Small intestine (tissue), 16 donors: ENCODE data around the gene GOLPH3L. TPM values are rescaled to one million over a fixed set of nuclear protein-coding genes. Genes with fewer than 3 reads are reported as not detected.
"Not testable (repeated sequence)": the region's sequence is repeated elsewhere in the genome, so short reads cannot be mapped to it uniquely, and the experiment has no call there.

ENCODE experiments used
- DNase-seq, 2 donors: peaks; one replicate each; pipeline versions ENCODE4 v3.0.0 to v3.0.0-alpha.2; 2013
- FAIRE-seq: peaks from 2 replicates; lab custom pipeline; 2012; peaks lifted over from hg19 to GRCh38; lab: Jason Lieb, UNC
- H3K27ac ChIP-seq, 3 donors: one replicate each; pipeline ENCODE4 v1.5.1; 2013; ENCODE audit warnings: low read length in 2 of 3, mild to moderate bottlenecking in 2 of 3, control low read depth in 1 of 3, inconsistent platforms in 1 of 3, low read depth in 1 of 3, moderate library complexity in 1 of 3
- H3K27me3 ChIP-seq, 3 donors: one replicate each; pipeline ENCODE4 v1.6.1; 2013; ENCODE audit warnings: low read length in 3 of 3, inconsistent platforms in 1 of 3; ENCODE audit not compliant: control insufficient read depth in 3 of 3, insufficient read depth in 3 of 3
- H3K36me3 ChIP-seq, 3 donors: one replicate each; pipeline ENCODE4 v1.6.1; 2013; ENCODE audit warnings: low read length in 3 of 3, inconsistent platforms in 1 of 3, low read depth in 1 of 3, mild to moderate bottlenecking in 1 of 3, moderate library complexity in 1 of 3; ENCODE audit not compliant: control insufficient read depth in 3 of 3, insufficient read depth in 2 of 3
- H3K4me1 ChIP-seq, 3 donors: one replicate each; pipeline ENCODE4 v1.6.1; 2013; ENCODE audit warnings: low read length in 2 of 3, inconsistent platforms in 1 of 3, low read depth in 1 of 3, mild to moderate bottlenecking in 1 of 3, moderate library complexity in 1 of 3; ENCODE audit not compliant: control insufficient read depth in 3 of 3, insufficient read depth in 2 of 3
- H3K4me3 ChIP-seq, 3 donors: one replicate each; pipeline ENCODE4 v1.5.1; 2013; ENCODE audit warnings: low read length in 3 of 3, control low read depth in 1 of 3, inconsistent platforms in 1 of 3, low read depth in 1 of 3, mild to moderate bottlenecking in 1 of 3, moderate library complexity in 1 of 3
- H3K9me3 ChIP-seq, 2 donors: one replicate each; pipeline ENCODE4 v1.6.1; 2013; ENCODE audit warnings: low read depth in 1 of 2, low read length in 1 of 2; ENCODE audit not compliant: control insufficient read depth in 2 of 2, insufficient read depth in 1 of 2
- WGBS, 3 donors: extraction: QIAGEN DNeasy Blood & Tissue Kit; methylation state at CpG; one replicate each; pipeline ENCODE4 v1.1.7; 2013; 5-methylcytosine and 5-hydroxymethylcytosine counted together
- long read RNA-seq, 10 donors: transcript quantifications; one replicate each; lab custom pipeline, GENCODE V29; 2026
- polyA plus RNA-seq, 4 donors: library from polyadenylated mRNA; stranded (reverse) in 3 of 4; unstranded in 1 of 4; fragments of 200-250 nt in 3 of 4; fragments of 120-200 nt in 1 of 4; gene quantifications; one replicate each; pipeline versions ENCODE4 v1.2.1 to v1.2.3, GENCODE V29; 2013
- donor health status: healthy with polysubstance abuse.
- donor health status: control.
- donor health status: control.
- donor health status: Bipolar disorder and iron deficiency.
- donor health status: healthy.

The GOLPH3L gene
- polyA plus RNA-seq = 10 to 100 TPM; 15.4 to 43.1 (median 22.6) TPM
- long read RNA-seq, donor 1 = 0 reads
- long read RNA-seq, donor 2, partial matches to known transcripts = 0 of 4 reads
- long read RNA-seq, donor 2, other reads (novel, unspliced or antisense) = 0 of 4 reads
- long read RNA-seq, donor 3, partial matches to known transcripts = 0 of 6 reads
- long read RNA-seq, donor 3, other reads (novel, unspliced or antisense) = 0 of 6 reads
- long read RNA-seq, donor 4 = 0 reads
- long read RNA-seq, donor 5, partial matches to known transcripts = 0 of 1 reads
- long read RNA-seq, donor 5, other reads (novel, unspliced or antisense) = 0 of 1 reads
- long read RNA-seq, donor 6, transcript GOLPH3L-201 (5 exons, 2,999 nt) = major isoform, 6 of 6 reads
- long read RNA-seq, donor 6, partial matches to known transcripts = 0 of 6 reads
- long read RNA-seq, donor 6, other reads (novel, unspliced or antisense) = 0 of 6 reads
- long read RNA-seq, donor 7 = 0 reads
- long read RNA-seq, donor 8 = 0 reads
- long read RNA-seq, donor 9 = 0 reads
- long read RNA-seq, donor 10, transcript GOLPH3L-201 (5 exons, 2,999 nt) = major isoform, 10 of 15 reads
- long read RNA-seq, donor 10, partial matches to known transcripts = 0 of 15 reads
- long read RNA-seq, donor 10, other reads (novel, unspliced or antisense) = 0 of 15 reads

DNA sequence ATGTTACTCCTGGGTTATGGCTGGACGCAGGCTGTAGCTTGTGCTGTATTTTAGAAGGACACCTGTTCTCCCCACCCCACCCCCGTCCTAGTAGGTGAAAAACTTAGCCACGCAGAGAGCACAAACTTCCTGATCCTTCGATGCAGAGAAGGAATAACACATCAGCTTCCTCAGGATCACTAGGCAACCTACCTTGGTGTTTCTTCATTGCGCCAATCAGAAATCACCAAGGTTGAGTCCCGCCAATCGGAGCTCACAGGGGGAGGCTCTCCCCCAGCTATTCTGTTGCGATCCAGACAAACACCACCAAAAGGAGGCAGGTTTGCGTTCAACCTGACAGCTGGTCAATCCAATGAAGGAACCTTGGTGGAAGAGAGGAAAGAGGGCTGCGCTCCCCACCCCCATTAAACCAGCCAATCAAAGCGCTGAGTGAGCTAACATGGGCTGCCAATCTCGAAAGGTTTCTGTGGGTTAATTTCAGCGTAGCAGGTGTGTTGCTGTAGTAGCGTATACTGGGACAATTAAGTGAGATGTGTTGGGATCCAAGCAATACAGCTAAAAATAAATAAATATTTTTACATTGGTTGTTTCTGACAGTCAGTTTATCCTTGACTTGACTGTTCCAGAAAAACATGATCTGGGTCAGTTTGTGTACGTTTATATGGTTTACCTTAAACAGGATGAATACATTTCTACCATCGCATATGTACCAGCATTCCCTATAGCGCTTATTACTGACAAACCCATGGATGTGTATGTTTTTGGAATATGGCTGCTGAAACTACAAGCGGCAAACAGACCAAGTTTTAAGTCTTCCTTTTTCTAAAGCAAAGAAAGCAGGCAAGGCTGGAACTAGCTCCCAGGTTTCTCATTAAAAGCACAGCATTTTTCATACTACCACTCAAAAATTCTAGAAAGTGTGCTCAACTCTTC is at the start of gene GOLPH3L:
Gene GOLPH3L (minus strand): TSS at position 160 of the 933 bp plus-strand sequence. CDS start 2,316 bp downstream, outside the sequence.
- DNase-seq = peak; percentile 98 to 100
- WGBS, 3 donors = 0 to 1% (median 1%) methylated on average over 18 of the region's 18 CpGs

DNA sequence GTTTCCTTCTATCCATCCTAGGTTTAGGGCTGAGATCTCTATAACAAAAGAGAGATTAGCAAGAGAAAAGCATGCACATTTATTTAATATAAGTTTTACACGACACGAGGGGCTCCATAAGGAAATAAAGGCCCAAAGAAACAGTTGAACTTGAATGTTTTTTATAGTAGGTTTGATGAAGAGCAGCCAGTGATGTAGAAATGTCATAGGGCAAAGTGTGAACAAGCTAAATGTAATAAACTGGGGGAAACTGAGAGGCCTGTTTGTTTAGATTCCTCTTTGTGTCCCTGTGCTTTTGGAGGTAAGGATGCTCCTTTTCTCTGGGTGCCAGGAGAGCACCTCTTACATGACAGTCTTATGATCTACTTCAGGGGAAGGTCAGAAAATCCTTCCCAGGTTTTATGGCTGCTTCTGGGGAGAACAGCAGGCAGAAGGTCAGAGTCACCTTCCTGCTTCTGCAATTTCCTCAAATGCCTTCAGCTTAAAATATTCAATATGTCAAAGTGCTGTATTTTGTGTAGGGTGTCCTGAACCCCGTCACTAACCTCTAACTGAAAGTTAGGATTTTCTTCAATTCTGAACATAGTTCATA is 33.3 kb upstream of the GOLPH3L start:
- H3K27me3 ChIP-seq = no peaks in the 10 kb centered on the region
- no peaks in the 10 kb centered on the region for H3K4me1 ChIP-seq
- H3K27ac ChIP-seq = no peak overlapping the region
- no peak for DNase-seq
- H3K9me3 ChIP-seq = no peaks in the 10 kb centered on the region
- WGBS, 3 donors = 82 to 89% (median 86%) methylated on average over 3 of the region's 3 CpGs
- H3K4me3 ChIP-seq = no peak overlapping the region
- FAIRE-seq = no peak
- H3K36me3 ChIP-seq = peaks cover 0 to 6% (median 5%) of the 10 kb centered on the region in 3 donors

More for the DNA sequence above, at the start of gene GOLPH3L:
- peak within 1 kb of the TSS; percentile 58 to 77 (median 70) for H3K4me3 ChIP-seq
- H3K9me3 ChIP-seq = no peaks in the 10 kb centered on the region
- H3K27ac ChIP-seq = peak within 1 kb of the TSS; percentile 48 to 87 (median 79)
- peaks cover 3 to 9% (median 7%) of the 10 kb centered on the region in 3 donors for H3K36me3 ChIP-seq
- FAIRE-seq = peak; percentile 95
- H3K27me3 ChIP-seq = no peaks in the 10 kb centered on the region
- H3K4me1 ChIP-seq = no peaks in the 10 kb centered on the region

DNA sequence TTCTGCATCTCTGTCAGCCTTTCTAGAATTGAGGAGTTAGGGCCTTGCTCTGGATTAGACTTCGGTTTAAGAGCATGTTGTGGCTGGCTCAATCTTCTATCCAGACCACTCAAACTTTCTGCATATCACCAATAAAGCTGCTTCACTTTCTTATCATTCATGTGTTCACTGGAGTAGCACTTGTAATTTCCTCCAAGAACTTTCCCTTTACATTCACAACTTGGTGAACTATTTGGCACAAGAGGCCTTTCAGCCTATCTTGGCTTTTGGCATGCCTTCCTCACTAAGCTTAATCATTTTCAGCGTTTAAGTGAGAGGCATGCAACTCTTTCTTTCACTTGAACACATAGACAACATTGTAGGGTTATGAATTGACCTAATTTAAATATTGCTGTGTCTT is 27.4 kb upstream of the GOLPH3L start:
- Histone ChIP-seq H3K27me3 (no peaks in the 10 kb centered on the region), H3K27ac (no peak overlapping the region), H3K36me3 (no peaks in the 10 kb centered on the region), H3K4me3 (no peak overlapping the region), H3K4me1 (no peaks in the 10 kb centered on the region), H3K9me3 (peaks cover 0 to 2% of the 10 kb centered on the region in 2 donors)
- no peak for FAIRE-seq
- DNase-seq = no peak
- WGBS, 3 donors = 71 to 88% (median 80%) methylated on average over 2 of the region's 2 CpGs

DNA sequence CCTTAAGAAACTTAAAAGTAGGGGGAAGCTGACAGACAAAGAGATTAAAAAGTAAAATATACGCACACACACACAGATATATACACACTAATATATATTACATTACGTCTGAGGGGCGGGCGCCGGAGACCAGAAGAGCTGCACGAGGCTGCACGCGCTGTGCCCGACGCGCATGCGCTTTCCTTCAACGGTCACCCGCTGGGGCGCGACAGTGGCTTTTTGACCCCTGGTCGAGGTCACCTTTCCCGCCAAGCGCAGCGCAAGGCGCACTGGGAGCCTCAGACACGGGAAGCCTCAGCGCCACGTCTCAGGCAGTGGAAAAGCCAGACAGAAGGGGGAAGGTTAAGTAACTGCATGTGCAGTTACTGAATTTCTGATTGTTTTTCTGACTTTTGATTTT is 23.7 kb upstream of the GOLPH3L start, which contains the start of gene HORMAD1:
Gene HORMAD1 (minus strand): TSS at position 193 of the 400 bp plus-strand sequence. CDS start 1,390 bp downstream, outside the sequence.
- H3K27ac ChIP-seq = no peak within 1 kb of the TSS
- H3K27me3 ChIP-seq = no peaks in the 10 kb centered on the region
- H3K36me3 ChIP-seq = no peaks in the 10 kb centered on the region
- H3K4me3 ChIP-seq = no peak within 1 kb of the TSS
- H3K9me3 ChIP-seq = peaks cover 0 to 2% of the 10 kb centered on the region in 2 donors
- DNase-seq (no peak), FAIRE-seq (no peak)
- no peaks in the 10 kb centered on the region for H3K4me1 ChIP-seq
- WGBS, 3 donors = 97 to 98% (median 97%) methylated on average over 24 of the region's 24 CpGs

DNA sequence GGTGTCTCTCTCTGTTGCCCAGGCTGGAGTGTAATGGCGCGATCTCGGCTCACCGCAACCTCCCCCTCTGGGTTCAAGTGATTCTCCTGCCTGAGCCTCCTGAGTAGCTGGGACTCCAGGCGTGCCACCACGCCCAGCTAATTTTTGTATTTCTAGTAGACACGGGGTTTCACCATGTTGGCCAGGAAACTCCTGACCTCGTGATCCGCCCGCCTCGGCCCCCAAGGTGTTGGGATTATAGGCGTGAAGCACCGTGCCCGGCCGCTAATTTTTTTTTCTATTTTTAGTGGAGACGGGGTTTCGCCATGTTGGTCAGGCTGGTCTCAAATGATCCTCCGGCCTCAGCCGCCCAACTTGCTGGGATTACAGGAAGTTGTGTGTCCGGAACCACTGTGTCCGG is 23.1 kb upstream of the GOLPH3L start:
- H3K27me3 ChIP-seq = no peaks in the 10 kb centered on the region
- DNase-seq (no peak), FAIRE-seq (no peak)
- H3K4me3 ChIP-seq = no peak overlapping the region
- no peaks in the 10 kb centered on the region for H3K36me3 ChIP-seq
- H3K4me1 ChIP-seq = no peaks in the 10 kb centered on the region
- H3K9me3 ChIP-seq = peaks cover 0 to 2% of the 10 kb centered on the region in 2 donors
- 96 to 97% (median 96%) methylated on average over 21 of the region's 21 CpGs for WGBS, 3 donors
- no peak overlapping the region for H3K27ac ChIP-seq

DNA sequence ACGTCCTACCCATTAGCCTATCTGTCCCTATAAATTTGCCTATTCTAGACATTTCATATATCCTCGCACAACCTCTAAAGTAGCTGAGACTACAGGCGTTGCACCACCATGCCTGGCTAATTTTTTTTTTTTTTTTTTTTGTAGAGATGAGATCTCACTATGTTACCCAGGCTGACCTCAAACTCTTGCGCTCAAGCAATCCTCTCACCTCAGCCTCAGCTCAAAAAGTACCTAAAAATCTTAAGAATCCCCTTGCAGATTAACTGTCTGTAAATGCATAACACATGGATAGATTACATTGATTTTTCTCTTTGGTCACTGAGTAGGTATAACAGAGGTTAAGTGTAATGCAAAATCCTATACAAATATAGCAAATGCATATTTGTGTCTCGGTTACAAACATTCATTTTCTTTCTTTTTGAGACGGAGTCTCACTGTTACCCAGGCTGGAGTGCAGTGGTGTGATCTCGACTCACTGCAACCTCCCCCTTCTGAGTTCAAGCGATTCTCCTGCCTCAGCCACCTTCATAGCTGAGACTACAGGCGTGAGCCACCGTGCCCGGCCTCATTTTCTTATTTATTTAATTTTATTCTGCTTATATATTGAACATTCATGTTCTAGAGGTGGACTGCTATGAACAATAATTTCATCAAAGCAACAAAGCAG is 21.4 kb upstream of the GOLPH3L start:
- H3K4me3 ChIP-seq = no peak overlapping the region
- no peaks in the 10 kb centered on the region for H3K36me3 ChIP-seq
- no peaks in the 10 kb centered on the region for H3K4me1 ChIP-seq
- H3K27ac ChIP-seq = no peak overlapping the region
- no peaks in the 10 kb centered on the region for H3K27me3 ChIP-seq
- FAIRE-seq (no peak), DNase-seq (no peak)
- peaks cover 0 to 2% of the 10 kb centered on the region in 2 donors for H3K9me3 ChIP-seq
- WGBS, 3 donors = 80 to 84% (median 82%) methylated on average over 11 of the region's 11 CpGs

DNA sequence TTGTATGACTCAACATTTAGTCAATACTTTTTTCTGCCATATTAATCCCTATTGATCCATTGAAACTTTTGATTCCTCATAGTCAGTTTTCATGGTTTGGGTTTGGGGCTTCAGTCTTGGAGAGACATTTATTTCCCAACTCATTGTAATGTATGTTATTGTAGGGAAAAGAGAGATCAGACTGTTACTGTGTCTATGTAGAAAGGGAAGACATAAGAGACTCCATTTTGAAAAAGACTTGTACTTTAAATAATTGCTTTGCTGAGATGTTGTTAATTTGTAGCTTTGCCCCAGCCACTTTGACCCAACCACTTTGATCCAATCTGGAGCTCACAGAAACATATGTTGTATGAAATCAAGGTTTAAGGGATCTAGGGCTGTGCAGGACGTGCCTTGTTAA is 12.1 kb upstream of the GOLPH3L start:
- not testable (repeated sequence) for DNase-seq, H3K4me3 ChIP-seq, H3K27me3 ChIP-seq, H3K4me1 ChIP-seq, H3K27ac ChIP-seq, H3K9me3 ChIP-seq, H3K36me3 ChIP-seq, FAIRE-seq
- WGBS, 3 donors = 61 to 92% (median 86%) methylated on average over 1 of the region's 1 CpG
